Natural killer cell treated with Interleukin-12 subunit alpha and Interleukin-12 subunit beta and Interleukin-15 and Interleukin-18, amount 100 ng/mL, for 72 hours (primary cell): ENCODE results near the gene CILP2. TPM values are rescaled to one million over a fixed set of nuclear protein-coding genes. Genes with fewer than 3 reads are reported as not detected.

Experiments
- ATAC-seq, 2 donors: fragments of 150-1000 bp; cut with Tn5 transposase in 1 of 2; sonication (Bioruptor Pico), chemical (Tn5 transposase) in 1 of 2; 2 replicates each; pipeline ENCODE4 v1.10.0; 2021
- DNase-seq: peaks from one replicate; pipeline ENCODE4 v3.0.0; 2022; ENCODE audit warnings: low spot score
- H3K27ac Mint-ChIP-seq, 2 donors: 1 replicate in 1 of 2; 2 replicates in 1 of 2; pipeline ENCODE4 v1.8.0; 2022; ENCODE audit warnings: mixed read lengths in 2 of 2, mild to moderate bottlenecking in 1 of 2, moderate library complexity in 1 of 2
- H3K27me3 Mint-ChIP-seq, 2 donors: 1 replicate in 1 of 2; 2 replicates in 1 of 2; pipeline ENCODE4 v1.8.0; 2022; ENCODE audit warnings: mixed read lengths in 2 of 2
- H3K36me3 Mint-ChIP-seq: one replicate; pipeline ENCODE4 v1.8.0; 2022; ENCODE audit warnings: mixed read lengths
- H3K4me1 Mint-ChIP-seq, 2 donors: 1 replicate in 1 of 2; 2 replicates in 1 of 2; pipeline ENCODE4 v1.8.0; 2022; ENCODE audit warnings: low read depth in 2 of 2, mixed read lengths in 2 of 2, mild to moderate bottlenecking in 1 of 2
- H3K4me3 Mint-ChIP-seq: one replicate; pipeline ENCODE4 v1.8.0; 2022; ENCODE audit warnings: mixed read lengths
- H3K9me3 Mint-ChIP-seq: 2 replicates; pipeline ENCODE4 v1.8.0; 2022; ENCODE audit warnings: mixed read lengths
- total RNA-seq, 2 donors: library from RNA; stranded (reverse); gene quantifications; one replicate each; pipeline ENCODE4 v1.2.3, GENCODE V29; 2022

The CILP2 gene
- under 1 TPM; 0.21 to 0.42 TPM for total RNA-seq

GRCh38 chr19:19538061-19538784 is at the start of gene CILP2:
Gene CILP2 (plus strand): TSS chr19:19538265. CDS start chr19:19538350, 85 bp downstream.
- Mint-ChIP-seq H3K9me3 (no peaks in the 10 kb centered on the region), H3K27me3 (peaks cover 0 to 12% of the 10 kb centered on the region in 2 donors), H3K36me3 (no peaks in the 10 kb centered on the region), H3K27ac (peak within 1 kb of the TSS in 1 of 2 donors; percentile 53), H3K4me1 (peaks cover 13 to 21% of the 10 kb centered on the region in 2 donors), H3K4me3 (peak within 1 kb of the TSS; percentile 20)
- no peak for DNase-seq
- no peak for ATAC-seq

GRCh38 chr19:19488875-19489690 is 49.0 kb upstream of the CILP2 start:
- no peaks in the 10 kb centered on the region for H3K9me3 Mint-ChIP-seq
- peak overlapping the region; percentile 96 to 98 for H3K27ac Mint-ChIP-seq
- H3K27me3 Mint-ChIP-seq = no peaks in the 10 kb centered on the region
- H3K4me3 Mint-ChIP-seq = peak overlapping the region; percentile 80
- peak; percentile 89 for DNase-seq
- no peaks in the 10 kb centered on the region for H3K36me3 Mint-ChIP-seq
- peaks cover 37 to 38% of the 10 kb centered on the region in 2 donors for H3K4me1 Mint-ChIP-seq
- peak; percentile 89 to 95 for ATAC-seq

GRCh38 chr19:19489804-19490204 is 48.3 kb upstream of the CILP2 start:
- ATAC-seq (no peak), DNase-seq (no peak)
- no peaks in the 10 kb centered on the region for H3K27me3 Mint-ChIP-seq
- peaks cover 38 to 39% of the 10 kb centered on the region in 2 donors for H3K4me1 Mint-ChIP-seq
- no peaks in the 10 kb centered on the region for H3K36me3 Mint-ChIP-seq
- peak overlapping the region; percentile 96 to 98 for H3K27ac Mint-ChIP-seq
- peak overlapping the region; percentile 80 for H3K4me3 Mint-ChIP-seq
- H3K9me3 Mint-ChIP-seq = no peaks in the 10 kb centered on the region

GRCh38 chr19:19490214-19490968 is 47.7 kb upstream of the CILP2 start:
- peaks cover 36 to 38% of the 10 kb centered on the region in 2 donors for H3K4me1 Mint-ChIP-seq
- no peaks in the 10 kb centered on the region for H3K36me3 Mint-ChIP-seq
- H3K9me3 Mint-ChIP-seq = no peaks in the 10 kb centered on the region
- H3K27ac Mint-ChIP-seq = peak overlapping the region; percentile 96 to 98
- H3K4me3 Mint-ChIP-seq = peak overlapping the region; percentile 6
- DNase-seq = peak; percentile 81
- no peaks in the 10 kb centered on the region for H3K27me3 Mint-ChIP-seq
- ATAC-seq = peak; percentile 15 to 49

GRCh38 chr19:19491321-19492025 is 46.6 kb upstream of the CILP2 start:
- H3K4me3 Mint-ChIP-seq = no peak overlapping the region
- peaks cover 33 to 41% of the 10 kb centered on the region in 2 donors for H3K4me1 Mint-ChIP-seq
- H3K9me3 Mint-ChIP-seq = no peaks in the 10 kb centered on the region
- no peaks in the 10 kb centered on the region for H3K27me3 Mint-ChIP-seq
- H3K36me3 Mint-ChIP-seq = no peaks in the 10 kb centered on the region
- no peak for ATAC-seq
- H3K27ac Mint-ChIP-seq = peak overlapping the region in 1 of 2 donors; percentile 98
- no peak for DNase-seq

GRCh38 chr19:19492026-19492610 is 45.9 kb upstream of the CILP2 start:
- H3K4me3 Mint-ChIP-seq = no peak overlapping the region
- H3K27ac Mint-ChIP-seq = no peak overlapping the region
- no peaks in the 10 kb centered on the region for H3K27me3 Mint-ChIP-seq
- no peaks in the 10 kb centered on the region for H3K36me3 Mint-ChIP-seq
- H3K4me1 Mint-ChIP-seq = peaks cover 33 to 44% of the 10 kb centered on the region in 2 donors
- DNase-seq (no peak), ATAC-seq (no peak)
- no peaks in the 10 kb centered on the region for H3K9me3 Mint-ChIP-seq

GRCh38 chr19:19493841-19494546 is 44.1 kb upstream of the CILP2 start:
- Mint-ChIP-seq H3K36me3 (no peaks in the 10 kb centered on the region), H3K4me1 (peaks cover 20 to 35% of the 10 kb centered on the region in 2 donors), H3K27me3 (no peaks in the 10 kb centered on the region), H3K27ac (no peak overlapping the region), H3K4me3 (no peak overlapping the region), H3K9me3 (no peaks in the 10 kb centered on the region)
- DNase-seq (no peak), ATAC-seq (no peak)

GRCh38 chr19:19495614-19496603 is 42.2 kb upstream of the CILP2 start:
- Mint-ChIP-seq H3K27ac (peak overlapping the region in 1 of 2 donors; percentile 87), H3K9me3 (no peaks in the 10 kb centered on the region), H3K4me3 (no peak overlapping the region), H3K36me3 (no peaks in the 10 kb centered on the region), H3K27me3 (no peaks in the 10 kb centered on the region), H3K4me1 (peaks cover 3 to 18% of the 10 kb centered on the region in 2 donors)
- ATAC-seq = no peak
- no peak for DNase-seq

- no peaks in the 10 kb centered on the region for H3K27me3 Mint-ChIP-seq
- H3K27ac Mint-ChIP-seq = no peak overlapping the region
- ATAC-seq (no peak), DNase-seq (no peak)
- no peak overlapping the region for H3K4me3 Mint-ChIP-seq
- H3K4me1 Mint-ChIP-seq = peaks cover 0 to 18% of the 10 kb centered on the region in 2 donors
- no peaks in the 10 kb centered on the region for H3K9me3 Mint-ChIP-seq
- H3K36me3 Mint-ChIP-seq = peaks cover 7% of the 10 kb centered on the region
These were observed 39.6 kb upstream of the CILP2 start for GRCh38 chr19:19498255-19498991.

- Mint-ChIP-seq H3K9me3 (no peaks in the 10 kb centered on the region), H3K4me3 (no peak overlapping the region), H3K27ac (no peak overlapping the region), H3K4me1 (peaks cover 0 to 18% of the 10 kb centered on the region in 2 donors), H3K27me3 (no peaks in the 10 kb centered on the region), H3K36me3 (peaks cover 9% of the 10 kb centered on the region)
- DNase-seq (no peak), ATAC-seq (no peak)
These were observed 38.6 kb upstream of the CILP2 start for GRCh38 chr19:19499272-19499995.
